Epithelial cell of esophagus (primary cell): Measurements from ENCODE around the gene MYRIP.

Experiments
- DNase-seq: peaks from one replicate; pipeline ENCODE4 v3.0.0; 2010; ENCODE audit warnings: low read depth
- H3K4me3 ChIP-seq: 2 replicates; pipeline ENCODE4 v1.5.1; 2011; ENCODE audit warnings: mild to moderate bottlenecking, low read length, control low read depth
- CTCF ChIP-seq: IDR thresholded peaks from 2 replicates; pipeline ENCODE4 v1.5.1; 2011; ENCODE audit warnings: low read depth, mild to moderate bottlenecking, low read length, control low read depth, inconsistent platforms; ENCODE audit not compliant: insufficient read depth; ENCODE audit errors: missing control alignments

MYRIP gene

GRCh38 chr3:40047406-40047805 is 238.0 kb downstream of the MYRIP start:
- no peak for DNase-seq
- H3K4me3 ChIP-seq, result no peak overlapping the region
- no peak for TF ChIP-seq CTCF

GRCh38 chr3:40053663-40054062 is 244.3 kb downstream of the MYRIP start:
- H3K4me3 ChIP-seq, result no peak overlapping the region
- DNase-seq, result no peak
- no peak for TF ChIP-seq CTCF

- H3K4me3 ChIP-seq, result no peak overlapping the region
- TF ChIP-seq CTCF, result no peak
- DNase-seq, result no peak
Measured at GRCh38 chr3:40054568-40055222, 245.3 kb downstream of the MYRIP start.

- no peak for DNase-seq
- H3K4me3 ChIP-seq, result no peak overlapping the region
- TF ChIP-seq CTCF, result no peak
Measured at GRCh38 chr3:40055361-40055760, 246.0 kb downstream of the MYRIP start.

- no peak for TF ChIP-seq CTCF
- no peak for DNase-seq
- H3K4me3 ChIP-seq, result no peak overlapping the region
Measured at GRCh38 chr3:40055956-40056355, 246.5 kb downstream of the MYRIP start.

- DNase-seq, result no peak
- no peak for TF ChIP-seq CTCF
- H3K4me3 ChIP-seq, result no peak overlapping the region
Measured at GRCh38 chr3:40057077-40057476, 247.7 kb downstream of the MYRIP start.

- TF ChIP-seq CTCF, result no peak
- no peak for DNase-seq
Measured at GRCh38 chr3:40057786-40058185, 248.4 kb downstream of the MYRIP start.

More at GRCh38 chr3:40057786-40058185, 248.4 kb downstream of the MYRIP start:
- H3K4me3 ChIP-seq, result no peak overlapping the region
